Loucy (cell line): ENCODE measurements around the gene HID1.
"Not testable (repeated sequence)": the region's sequence is repeated elsewhere in the genome, so short reads cannot be mapped to it uniquely, and the experiment has no call there.

Experiments
- H2AFZ ChIP-seq: fragments of 200-600 bp; sonication (generic); 2 replicates; pipeline ENCODE4 v1.6.0; 2016; ENCODE audit warnings: antibody characterized with exemption, mild to moderate bottlenecking, low read length, moderate library complexity
- H3F3A ChIP-seq: fragments of 200-600 bp; 2 replicates; pipeline ENCODE4 v1.6.0; 2016; ENCODE audit warnings: antibody characterized with exemption, low read depth, mild to moderate bottlenecking
- H3K27me3 ChIP-seq: fragments of 200-600 bp; sonication (generic); 2 replicates; pipeline ENCODE4 v1.6.1; 2014; ENCODE audit warnings: low read length, mild to moderate bottlenecking; ENCODE audit not compliant: insufficient read depth, poor library complexity, severe bottlenecking
- H3K36me3 ChIP-seq: fragments of 200-600 bp; sonication (generic); 2 replicates; pipeline ENCODE4 v1.6.1; 2016; ENCODE audit warnings: low read length; ENCODE audit not compliant: insufficient read depth
- H3K4me1 ChIP-seq: fragments of 200-600 bp; sonication (generic); 2 replicates; pipeline ENCODE4 v1.5.1; 2014; ENCODE audit warnings: low read length, mild to moderate bottlenecking; ENCODE audit not compliant: insufficient read depth, poor library complexity, severe bottlenecking
- H3K4me2 ChIP-seq: fragments of 200-600 bp; sonication (generic); 2 replicates; pipeline ENCODE4 v1.6.0; 2014; ENCODE audit warnings: antibody characterized with exemption, low read length, low read depth, mild to moderate bottlenecking; ENCODE audit not compliant: poor library complexity, severe bottlenecking
- H3K4me3 ChIP-seq: fragments of 200-600 bp; sonication (generic); 2 replicates; pipeline ENCODE4 v1.5.1; 2014; ENCODE audit warnings: low read length, mild to moderate bottlenecking, mixed read lengths; ENCODE audit not compliant: poor library complexity, severe bottlenecking
- H3K79me2 ChIP-seq: fragments of 200-600 bp; sonication (generic); 2 replicates; pipeline ENCODE4 v1.6.1; 2014; ENCODE audit warnings: low read length; ENCODE audit not compliant: insufficient read depth
- H3K9ac ChIP-seq: fragments of 200-600 bp; sonication (generic); 2 replicates; pipeline ENCODE4 v1.6.0; 2014; ENCODE audit warnings: mild to moderate bottlenecking, low read depth, low read length, moderate library complexity; ENCODE audit not compliant: poor library complexity, severe bottlenecking
- H3K9me2 ChIP-seq: fragments of 200-600 bp; sonication (generic); replicated peaks from 2 replicates; pipeline ENCODE4 v1.6.1; 2016; ENCODE audit warnings: low read depth, low read length, mixed read lengths
- H3K9me3 ChIP-seq: fragments of 200-600 bp; sonication (generic); 2 replicates; pipeline ENCODE4 v1.6.1; 2014; ENCODE audit warnings: mild to moderate bottlenecking, antibody characterized with exemption, low read length, low read depth; ENCODE audit not compliant: insufficient read depth
- H4K20me1 ChIP-seq: fragments of 200-600 bp; sonication (generic); 2 replicates; pipeline ENCODE4 v1.6.0; 2014; ENCODE audit warnings: antibody characterized with exemption, low read length, mild to moderate bottlenecking; ENCODE audit not compliant: insufficient read depth, poor library complexity, severe bottlenecking
- CTCF ChIP-seq: fragments of 200-600 bp; sonication (generic); conservative IDR thresholded peaks from 2 replicates; pipeline ENCODE4 v1.5.1; 2014; ENCODE audit warnings: mild to moderate bottlenecking, antibody characterized with exemption, low read length
- EZH2phosphoT487 ChIP-seq: fragments of 200-600 bp; IDR thresholded peaks from 2 replicates; pipeline ENCODE4 v1.6.1; 2018; ENCODE audit warnings: antibody characterized with exemption, mild to moderate bottlenecking, moderate library complexity, borderline replicate concordance

HID1 gene

GRCh38 chr17:74916136-74916850 lies 56.3 kb downstream of the HID1 start:
- Histone ChIP-seq H2AFZ (no peak overlapping the region; the same call in 1 of the 2 replicates), H3K27me3 (no peaks in the 10 kb centered on the region), H3K9me3 (no peaks in the 10 kb centered on the region), H3K79me2 (no peaks in the 10 kb centered on the region), H3K9me2 (no peaks in the 10 kb centered on the region), H3K4me1 (no peaks in the 10 kb centered on the region), H3K4me3 (no peak overlapping the region), H3K4me2 (no peak overlapping the region), H3K36me3 (no peaks in the 10 kb centered on the region), H3K9ac (no peak overlapping the region), H4K20me1 (no peaks in the 10 kb centered on the region), H3F3A (no peaks in the 10 kb centered on the region)
- TF ChIP-seq EZH2phosphoT487 (no peak), CTCF (no peak)

GRCh38 chr17:74911423-74911822 lies 61.1 kb downstream of the HID1 start:
- not testable (repeated sequence) for H4K20me1 ChIP-seq, H3K4me1 ChIP-seq, H3K9me3 ChIP-seq, H2AFZ ChIP-seq, H3K79me2 ChIP-seq, H3K9ac ChIP-seq, H3K9me2 ChIP-seq, H3K4me3 ChIP-seq, H3F3A ChIP-seq, H3K4me2 ChIP-seq, H3K27me3 ChIP-seq, H3K36me3 ChIP-seq

- H3K4me2 ChIP-seq, H3F3A ChIP-seq, H3K9ac ChIP-seq, H3K36me3 ChIP-seq, H4K20me1 ChIP-seq, H3K27me3 ChIP-seq, H2AFZ ChIP-seq, H3K9me2 ChIP-seq, H3K9me3 ChIP-seq, H3K4me3 ChIP-seq, H3K79me2 ChIP-seq, H3K4me1 ChIP-seq: not testable (repeated sequence)
Measured at GRCh38 chr17:74909097-74909496, 63.5 kb downstream of the HID1 start.

GRCh38 chr17:74907012-74907411 lies 65.5 kb downstream of the HID1 start:
- H2AFZ ChIP-seq: no peak overlapping the region
- H3K9me3 ChIP-seq: no peaks in the 10 kb centered on the region
- no peaks in the 10 kb centered on the region for H3K27me3 ChIP-seq
- no peak for TF ChIP-seq CTCF
- TF ChIP-seq EZH2phosphoT487: no peak
- H3K4me1 ChIP-seq: no peaks in the 10 kb centered on the region
- H4K20me1 ChIP-seq: no peaks in the 10 kb centered on the region
- no peaks in the 10 kb centered on the region for H3K36me3 ChIP-seq
- no peak overlapping the region for H3K4me2 ChIP-seq
- H3K79me2 ChIP-seq: no peaks in the 10 kb centered on the region
- H3K4me3 ChIP-seq: no peak overlapping the region
- no peaks in the 10 kb centered on the region for H3F3A ChIP-seq
- no peaks in the 10 kb centered on the region for H3K9me2 ChIP-seq
- no peak overlapping the region for H3K9ac ChIP-seq

GRCh38 chr17:74906214-74906793 lies 66.3 kb downstream of the HID1 start:
- H3K9me3 ChIP-seq, H3K9me2 ChIP-seq, H3K9ac ChIP-seq, H3K4me1 ChIP-seq, H3K79me2 ChIP-seq, H3K4me2 ChIP-seq, H3K36me3 ChIP-seq, H3F3A ChIP-seq, H3K4me3 ChIP-seq, H4K20me1 ChIP-seq, H3K27me3 ChIP-seq, H2AFZ ChIP-seq: not testable (repeated sequence)
